PFSK-1 (cell line): Measurements from ENCODE around the gene APBA2.

Source experiments
- FOXP2 ChIP-seq: optimal IDR thresholded peaks from 2 replicates; pipeline ENCODE3; 2011; ENCODE audit warnings: borderline replicate concordance, control low read depth, inconsistent platforms; ENCODE audit not compliant: insufficient read depth; ENCODE audit errors: extremely low read length, extremely low read depth
- POLR2AphosphoS5 ChIP-seq: IDR thresholded peaks from 2 replicates; pipeline ENCODE4 v1.6.1; 2012; ENCODE audit warnings: low read depth, mild to moderate bottlenecking, control low read depth, low read length, moderate library complexity
- REST ChIP-seq, 2 experiments: IDR thresholded peaks; 2 replicates each; pipeline versions ENCODE4 v1.6.1 to v1.8.0; 2011 to 2012; ENCODE audit warnings: low read depth in 2 of 2, low read length in 2 of 2, control low read depth in 1 of 2, inconsistent platforms in 1 of 2, mild to moderate bottlenecking in 1 of 2, moderate library complexity in 1 of 2; ENCODE audit not compliant: insufficient read depth in 1 of 2
- SIN3A ChIP-seq: IDR thresholded peaks from 2 replicates; pipeline ENCODE4 v1.6.1; 2012; ENCODE audit warnings: mild to moderate bottlenecking, low read length, moderate library complexity, borderline replicate concordance; ENCODE audit not compliant: insufficient read depth
- TAF1 ChIP-seq: IDR thresholded peaks from 2 replicates; pipeline ENCODE4 v1.6.1; 2012; ENCODE audit warnings: low read length, control low read depth, borderline replicate concordance; ENCODE audit not compliant: insufficient read depth

DNA sequence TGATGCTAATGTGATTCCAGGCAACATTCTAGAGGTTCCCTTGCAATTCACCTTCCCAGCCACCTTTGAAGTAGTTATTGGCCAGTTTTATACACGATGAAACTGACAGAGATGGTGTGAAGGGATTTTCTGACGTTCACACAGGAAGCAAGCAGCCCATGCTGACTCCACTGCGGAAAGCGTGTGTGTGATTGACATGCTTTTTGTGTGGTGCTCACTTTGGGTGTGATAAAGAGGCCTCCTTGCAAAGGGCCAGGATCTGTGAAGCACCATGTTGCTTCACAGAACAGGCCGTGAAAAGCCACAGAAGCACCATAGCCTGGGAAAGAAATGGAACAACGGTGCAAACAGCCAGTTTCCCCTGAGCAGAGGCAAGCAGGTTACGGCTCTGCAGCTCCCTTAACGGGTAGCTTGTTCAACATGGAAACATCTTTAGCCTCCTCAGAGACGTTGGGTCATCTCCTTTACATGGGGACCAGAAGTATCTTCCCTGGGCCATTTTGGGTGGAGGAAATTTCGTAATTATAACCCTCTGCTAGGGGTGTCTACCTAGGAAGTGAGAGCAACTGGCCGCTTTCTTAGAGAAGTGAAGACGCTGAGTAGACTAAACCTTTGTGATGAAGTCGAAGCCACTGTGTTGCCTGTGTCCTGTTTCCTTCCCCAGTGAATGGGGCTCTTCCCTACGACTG, 108.5 kb downstream of the APBA2 start:
- TF ChIP-seq SIN3A (no peak), POLR2AphosphoS5 (no peak), REST (IDR thresholded peaks at IDR 0.05; ENCODE audit: insufficient read depth in 1 of 2, low read depth in 2 of 2, low read length in 2 of 2) (no peak), TAF1 (no peak), FOXP2 (no peak)
